GM19099 (cell line): ENCODE measurements around the gene CEP70.

ENCODE experiments used
- POLR2A ChIP-seq: IDR thresholded peaks from 3 replicates; pipeline ENCODE4 v1.6.1; 2011; ENCODE audit warnings: low read depth; ENCODE audit not compliant: insufficient read length; ENCODE audit errors: extremely low read depth

Gene CEP70

DNA sequence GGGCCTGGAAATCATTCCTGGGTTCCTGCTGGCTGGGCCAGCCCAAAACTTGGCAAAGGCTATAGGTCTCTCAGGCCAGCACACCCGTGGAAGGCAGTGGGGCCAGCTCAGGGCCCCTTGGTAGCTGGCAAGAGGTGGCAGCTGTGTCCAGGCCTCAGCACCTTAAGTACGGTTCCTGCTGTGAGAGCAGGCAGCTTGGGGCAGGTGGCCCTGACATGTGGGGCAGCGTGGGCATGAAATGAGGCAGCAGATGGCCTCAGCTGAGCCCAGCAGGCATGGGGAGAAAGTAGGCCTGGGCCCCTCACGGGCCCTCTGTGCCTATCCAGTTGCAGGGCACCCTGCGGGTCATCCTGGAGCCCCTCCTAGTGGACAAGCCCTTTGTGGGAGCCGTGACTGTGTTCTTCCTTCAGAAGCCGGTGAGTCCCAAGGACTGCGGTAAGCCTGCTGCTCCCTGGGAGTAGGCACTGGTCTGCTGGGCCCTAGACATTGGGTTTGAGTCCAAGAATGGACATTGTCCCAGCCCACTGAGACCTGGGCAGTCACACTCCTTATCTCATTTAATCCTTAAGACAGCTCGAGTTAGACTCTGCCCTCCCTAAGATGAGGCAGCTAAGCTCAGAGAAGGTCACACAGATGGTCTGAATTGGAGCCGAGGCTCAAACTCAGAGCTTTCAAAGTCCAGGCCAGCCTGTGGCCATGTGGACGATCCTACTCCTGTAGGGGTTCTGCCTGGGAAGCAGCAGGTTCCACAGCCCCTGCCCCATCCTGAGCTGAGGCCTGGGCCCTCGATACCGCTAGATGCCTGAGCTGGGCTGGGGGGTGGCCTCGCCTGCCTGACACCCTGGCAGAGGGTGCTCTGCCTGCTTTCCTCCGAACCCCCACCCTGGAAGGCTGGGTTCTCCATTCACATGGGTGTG, 134.2 kb downstream of the CEP70 start:
- no peak for TF ChIP-seq POLR2A

DNA sequence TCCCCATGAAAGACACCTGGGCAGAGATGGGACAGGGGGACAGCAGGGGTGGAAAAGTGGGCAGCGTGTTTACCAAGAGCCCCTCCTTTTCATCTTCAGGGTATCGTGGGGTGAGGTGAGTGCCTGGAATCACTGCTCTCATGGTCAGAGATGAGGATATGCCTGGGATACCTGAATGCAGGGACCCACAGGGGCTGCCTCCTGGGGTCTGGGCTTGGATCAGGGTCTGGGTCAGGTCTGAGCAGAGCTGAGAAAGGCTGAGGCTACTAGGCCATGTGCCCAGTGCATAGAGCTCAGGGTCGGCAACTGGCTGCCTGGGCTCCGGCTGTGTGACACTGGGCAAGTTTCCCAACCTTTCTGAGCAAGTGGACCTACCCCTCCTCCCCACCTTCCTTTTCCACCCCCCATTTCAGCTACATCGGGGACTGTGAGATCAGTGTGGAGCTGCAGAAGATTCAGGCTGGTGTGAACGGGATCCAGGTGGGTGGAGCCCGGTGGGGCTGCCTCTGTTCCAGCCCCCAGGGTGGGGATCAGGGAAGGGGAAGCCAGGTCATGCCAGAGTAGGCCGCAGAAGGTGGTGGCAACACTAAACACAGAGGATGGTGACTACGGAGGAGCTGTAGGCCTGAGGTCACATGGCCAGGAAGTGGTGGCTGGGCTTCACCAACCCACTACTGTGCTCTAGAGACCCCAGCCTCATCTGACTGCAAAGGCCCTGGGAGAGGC, 135.1 kb downstream of the CEP70 start:
- no peak for TF ChIP-seq POLR2A

GRCh38 chr3:138457863-138458735, 136.0 kb downstream of the CEP70 start:
- no peak for TF ChIP-seq POLR2A

DNA sequence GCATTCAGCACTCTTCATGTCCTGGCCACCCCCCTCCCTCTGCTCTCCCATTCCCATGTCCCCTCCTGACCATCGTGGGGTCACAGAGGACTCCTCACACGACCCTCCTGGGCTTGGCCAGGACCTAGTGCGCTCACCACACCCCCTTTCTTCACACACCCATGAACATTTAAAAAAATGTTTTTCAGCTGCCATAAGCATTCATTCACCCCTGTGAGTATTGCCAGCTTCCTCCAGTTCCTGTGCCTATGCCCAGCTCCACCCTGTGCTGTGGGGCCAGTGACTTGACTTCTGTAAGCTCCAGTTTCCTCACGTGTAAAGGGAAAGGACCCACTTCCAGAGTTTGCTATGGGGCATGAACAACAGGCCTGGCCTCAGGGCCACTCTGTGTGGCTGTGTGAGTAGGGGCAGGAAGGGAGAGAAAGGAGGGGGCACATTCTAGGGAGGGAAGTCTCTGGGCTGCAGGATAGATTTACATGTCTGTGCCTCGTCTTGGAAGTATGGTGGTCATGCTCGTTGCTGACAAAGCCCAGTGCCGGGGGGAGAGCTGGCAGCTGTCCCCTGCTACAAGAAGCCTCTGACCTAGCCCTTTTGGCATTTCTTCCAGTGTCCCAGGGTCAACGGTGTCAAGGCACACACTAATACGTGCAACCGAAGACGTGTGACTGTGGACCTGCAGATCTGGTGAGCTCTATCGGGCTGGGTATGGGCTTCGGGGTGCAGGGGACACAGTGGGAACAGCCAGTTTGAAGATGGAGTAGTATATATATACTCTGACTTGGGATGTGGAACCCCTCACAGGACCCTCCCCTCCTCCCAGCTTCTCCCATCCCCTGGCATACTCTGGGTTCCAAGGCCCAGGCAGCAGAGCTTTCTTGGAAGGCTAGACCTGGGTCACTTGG, 136.8 kb downstream of the CEP70 start:
- TF ChIP-seq POLR2A, result no peak

DNA sequence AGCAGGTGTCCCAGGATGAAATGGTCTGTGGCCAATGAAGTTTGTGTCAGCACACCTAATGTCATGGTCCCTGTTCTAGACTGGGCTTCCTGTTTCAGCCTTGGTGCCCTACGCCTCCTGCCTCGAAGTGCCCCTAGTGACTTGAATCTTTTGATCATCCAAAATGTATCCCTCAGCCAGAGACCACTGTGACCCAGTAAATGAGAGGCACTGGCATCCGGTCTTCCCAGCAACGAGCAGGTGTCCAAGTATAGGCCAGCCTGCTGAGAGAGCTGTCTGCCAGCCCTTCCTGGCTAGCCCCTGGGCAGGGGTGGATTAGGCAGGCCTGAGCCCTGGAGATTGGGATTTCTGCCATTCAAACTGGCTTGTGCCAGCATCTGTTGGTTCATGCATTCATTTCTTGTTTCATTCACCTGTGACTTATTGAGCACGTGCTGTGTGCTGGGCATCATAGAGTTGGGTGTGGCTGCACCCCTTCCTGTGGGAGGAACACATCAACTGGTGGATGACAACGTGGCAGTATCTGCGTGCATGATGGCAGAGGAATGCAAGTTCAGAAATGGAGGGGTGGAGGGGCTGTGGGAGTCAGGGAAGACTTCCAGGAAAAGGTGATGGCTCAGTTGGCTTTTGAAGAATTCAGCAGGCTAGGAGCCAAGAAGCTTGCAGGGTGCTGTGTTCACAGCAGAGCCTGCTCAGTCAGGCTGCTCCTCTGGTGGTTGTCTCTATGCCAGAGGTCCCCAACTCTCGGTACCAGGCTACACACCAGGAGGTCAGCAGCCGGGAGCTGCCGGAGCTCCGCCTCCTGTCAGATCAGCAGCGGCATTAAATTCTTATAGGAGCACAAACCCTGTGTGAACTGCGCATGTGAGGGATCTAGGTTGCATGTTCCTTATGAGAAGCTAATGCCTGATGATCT, 138.0 kb downstream of the CEP70 start:
- no peak for TF ChIP-seq POLR2A

DNA sequence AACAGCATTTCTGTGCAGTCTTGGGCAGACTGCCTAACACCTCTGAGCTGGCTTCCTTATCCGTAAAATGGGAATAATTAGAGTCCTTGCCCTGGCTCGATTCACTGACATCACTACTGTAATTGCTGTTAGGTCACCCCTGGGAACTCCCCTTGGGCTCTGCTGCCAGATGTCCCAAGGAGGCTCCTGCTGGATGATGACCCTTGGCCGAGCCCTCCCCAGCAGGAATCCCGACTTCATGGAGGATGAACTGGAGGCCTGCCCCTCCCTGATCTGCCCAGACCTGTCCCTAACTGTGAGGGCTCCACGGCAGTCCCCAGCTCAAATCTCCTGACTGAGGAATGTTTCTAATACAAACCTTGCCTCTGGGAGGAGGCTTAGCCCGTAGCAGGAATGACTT, 141.6 kb downstream of the CEP70 start:
- TF ChIP-seq POLR2A, result no peak

DNA sequence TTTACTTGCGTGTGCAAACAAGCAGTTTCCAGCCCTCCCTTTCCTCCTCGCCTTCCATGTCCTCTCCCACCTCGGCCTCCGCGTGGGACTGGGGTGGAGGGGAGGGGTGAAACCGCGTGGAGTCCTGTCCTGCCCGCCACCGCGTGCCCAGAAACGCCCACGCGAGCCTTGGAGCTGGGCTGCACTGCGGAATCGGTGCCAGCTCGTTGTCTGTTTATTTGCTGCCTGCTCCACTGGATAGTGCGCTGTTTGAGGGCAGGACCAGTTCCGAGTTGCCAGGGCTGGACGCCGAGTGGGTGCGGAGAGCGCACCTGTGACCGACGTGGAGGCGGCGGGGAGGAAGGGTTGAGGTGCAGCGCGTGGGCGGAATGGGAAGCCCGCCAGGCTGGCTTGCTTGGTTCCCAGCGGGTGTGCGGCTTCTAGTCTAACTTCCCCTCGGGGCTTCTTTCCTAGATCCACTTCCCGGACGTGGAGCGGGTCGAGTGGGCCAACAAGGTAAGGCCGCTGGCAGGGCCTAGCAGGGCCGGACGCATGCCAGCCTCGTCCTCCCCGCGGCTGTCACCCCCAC, 142.4 kb downstream of the CEP70 start:
- TF ChIP-seq POLR2A, result no peak

DNA sequence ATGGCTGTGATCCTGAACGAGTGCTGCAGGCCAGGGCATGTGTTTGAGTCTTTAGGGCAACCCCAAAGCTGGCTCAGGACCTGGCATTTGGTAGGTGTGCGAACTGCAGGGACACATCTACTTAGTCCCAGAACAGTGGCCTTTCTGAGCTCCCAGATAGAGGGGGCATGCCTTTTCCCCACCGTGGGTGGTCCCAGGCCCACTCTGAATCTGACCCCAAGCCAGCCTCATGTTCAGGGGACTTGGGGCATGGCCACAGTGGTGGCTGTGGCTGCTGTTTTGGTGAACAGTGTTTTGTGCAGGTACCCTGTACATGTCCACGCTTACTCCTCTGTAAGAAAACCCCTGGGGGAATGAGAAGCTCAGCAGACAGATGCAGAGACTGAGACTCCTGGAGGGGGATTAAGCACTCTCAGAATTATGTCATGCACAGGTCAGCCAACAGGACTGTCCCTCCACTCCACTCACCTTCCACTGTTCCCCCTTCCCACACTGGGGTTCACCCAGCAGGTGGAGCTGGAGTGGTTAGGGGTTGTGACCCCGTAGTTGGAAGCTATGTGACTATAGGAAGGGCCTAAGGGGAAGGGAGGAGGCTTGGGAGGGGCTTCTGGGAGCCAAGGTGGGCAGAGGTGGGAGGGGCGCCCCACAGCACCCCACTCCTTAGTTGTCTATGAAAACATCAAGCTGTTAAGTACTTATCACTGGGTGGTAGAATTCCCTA, 143.2 kb downstream of the CEP70 start:
- no peak for TF ChIP-seq POLR2A

GRCh38 chr3:138450181-138450580, 143.9 kb downstream of the CEP70 start:
- TF ChIP-seq POLR2A, result no peak

GRCh38 chr3:138449490-138449889, 144.6 kb downstream of the CEP70 start:
- TF ChIP-seq POLR2A, result no peak

- no peak for TF ChIP-seq POLR2A
Observed at GRCh38 chr3:138448631-138449030, 145.4 kb downstream of the CEP70 start.

GRCh38 chr3:138445654-138446053, 148.4 kb downstream of the CEP70 start:
- no peak for TF ChIP-seq POLR2A
